ENCODE measurements around the gene HMX3.

HMX3 gene

DNA sequence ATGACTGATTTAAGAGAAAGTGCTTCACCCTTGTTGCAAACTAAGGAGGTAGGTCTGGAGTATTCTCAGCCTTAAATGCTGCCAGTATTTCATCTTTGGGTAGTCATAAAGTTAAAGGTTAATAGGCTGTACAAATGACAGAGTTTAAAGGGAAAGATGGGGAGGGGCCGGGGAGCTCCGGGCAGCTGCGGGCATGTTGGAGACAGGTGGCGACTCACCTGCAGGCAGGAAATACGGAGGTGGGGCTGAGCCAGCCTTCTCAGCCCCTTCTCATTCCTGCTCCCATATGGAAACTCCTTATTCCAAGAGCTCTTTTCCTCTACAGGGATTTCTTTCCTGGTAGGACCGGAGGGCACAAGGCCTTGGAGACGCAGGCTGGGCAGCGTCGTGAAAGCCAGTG is 31.8 kb upstream of the HMX3 start:
- H3K36me3 ChIP-seq (ENCODE audit: control insufficient read depth, insufficient read depth, low read length, severe bottlenecking) = no peaks in the 10 kb centered on the region

DNA sequence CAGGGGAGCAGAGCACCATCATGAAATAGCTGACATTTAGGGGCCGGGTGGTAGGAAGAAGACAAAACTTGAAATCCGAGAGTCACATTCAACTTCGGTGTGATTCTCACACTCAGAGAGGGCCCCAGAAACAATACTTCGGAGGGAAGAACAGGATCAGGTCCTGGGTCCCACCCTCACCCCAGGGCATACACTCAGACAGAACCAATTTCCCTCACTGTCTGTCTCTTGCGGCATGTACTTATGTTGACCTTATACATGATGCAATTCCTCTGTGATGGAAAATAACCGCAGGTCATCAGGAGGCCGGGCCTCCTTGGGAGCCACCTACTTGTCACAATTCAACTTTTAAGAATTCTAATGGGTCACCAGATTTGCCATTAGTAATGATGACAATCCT is 26.3 kb upstream of the HMX3 start:
- H3K36me3 ChIP-seq (ENCODE audit: control insufficient read depth, insufficient read depth, low read length, severe bottlenecking) = no peaks in the 10 kb centered on the region
- no peaks in the 10 kb centered on the region for H3K9me3 ChIP-seq (ENCODE audit: control insufficient read depth, low read length)
- H3K27me3 ChIP-seq (replicated peaks; ENCODE audit: control insufficient read depth, insufficient read depth, low read length) = peaks cover 12% of the 10 kb centered on the region
- H3K4me1 ChIP-seq (ENCODE audit: control insufficient read depth, insufficient read depth, low read length) = no peaks in the 10 kb centered on the region
- DNase-seq (ENCODE audit: low read depth) = no peak
- no peak overlapping the region for H3K9ac ChIP-seq (ENCODE audit: low read length)
- H3K4me3 ChIP-seq (ENCODE audit: low read length) = no peak overlapping the region

More for the DNA sequence above, 31.8 kb upstream of the HMX3 start:
- no peak overlapping the region for H3K4me3 ChIP-seq (ENCODE audit: low read length)
- no peak for DNase-seq (ENCODE audit: low read depth)
- no peaks in the 10 kb centered on the region for H3K9me3 ChIP-seq (ENCODE audit: control insufficient read depth, low read length)
- H3K27me3 ChIP-seq (replicated peaks; ENCODE audit: control insufficient read depth, insufficient read depth, low read length) = peaks cover 16% of the 10 kb centered on the region
- no peaks in the 10 kb centered on the region for H3K4me1 ChIP-seq (ENCODE audit: control insufficient read depth, insufficient read depth, low read length)
- H3K9ac ChIP-seq (ENCODE audit: low read length) = no peak overlapping the region

DNA sequence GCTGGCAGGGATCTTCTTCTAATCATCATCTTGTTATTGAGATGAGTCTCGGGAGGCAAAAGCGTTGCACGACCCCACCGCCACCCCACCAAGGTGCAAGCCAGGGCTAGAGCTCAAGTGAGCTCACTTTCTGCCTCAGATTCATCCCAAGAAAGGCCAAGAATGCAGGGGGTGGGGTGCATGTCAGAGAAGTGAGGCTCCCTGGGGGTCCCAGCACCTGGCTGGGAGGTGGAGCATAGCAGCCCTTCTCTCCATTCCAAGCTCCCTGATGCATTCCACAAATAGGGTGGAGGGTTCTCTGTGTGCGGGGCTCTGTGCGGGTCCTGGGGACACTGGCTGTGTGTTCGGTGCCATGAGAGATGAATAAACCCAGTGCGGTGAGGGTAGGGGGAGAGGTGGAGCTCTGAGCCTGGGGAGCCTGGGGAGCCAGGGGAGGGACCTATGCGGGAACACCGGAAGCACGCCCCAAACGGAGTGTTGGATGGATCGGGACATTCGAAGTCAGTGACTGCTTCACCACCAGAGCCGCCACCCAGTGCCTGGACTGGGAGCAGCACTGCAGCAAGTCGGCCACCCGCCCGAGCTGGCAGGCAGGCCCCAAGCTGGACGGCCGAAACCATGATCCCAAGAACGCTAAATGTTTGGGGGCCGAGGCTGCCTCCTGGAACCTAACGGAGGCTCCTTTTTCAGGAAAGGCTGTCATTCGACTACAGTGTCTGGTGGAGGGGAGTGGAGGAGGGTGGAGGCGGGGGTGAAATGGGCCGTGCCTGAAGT is 17.9 kb upstream of the HMX3 start:
- no peak for DNase-seq (ENCODE audit: low read depth)
- peaks cover 2% of the 10 kb centered on the region for H3K9me3 ChIP-seq (ENCODE audit: control insufficient read depth, low read length)
- no peak overlapping the region for H3K4me3 ChIP-seq (ENCODE audit: low read length)
- H3K27me3 ChIP-seq (replicated peaks; ENCODE audit: control insufficient read depth, insufficient read depth, low read length) = peaks cover 48% of the 10 kb centered on the region
- no peak overlapping the region for H3K9ac ChIP-seq (ENCODE audit: low read length)
- H3K36me3 ChIP-seq (ENCODE audit: control insufficient read depth, insufficient read depth, low read length, severe bottlenecking) = no peaks in the 10 kb centered on the region
- no peaks in the 10 kb centered on the region for H3K4me1 ChIP-seq (ENCODE audit: control insufficient read depth, insufficient read depth, low read length)

DNA sequence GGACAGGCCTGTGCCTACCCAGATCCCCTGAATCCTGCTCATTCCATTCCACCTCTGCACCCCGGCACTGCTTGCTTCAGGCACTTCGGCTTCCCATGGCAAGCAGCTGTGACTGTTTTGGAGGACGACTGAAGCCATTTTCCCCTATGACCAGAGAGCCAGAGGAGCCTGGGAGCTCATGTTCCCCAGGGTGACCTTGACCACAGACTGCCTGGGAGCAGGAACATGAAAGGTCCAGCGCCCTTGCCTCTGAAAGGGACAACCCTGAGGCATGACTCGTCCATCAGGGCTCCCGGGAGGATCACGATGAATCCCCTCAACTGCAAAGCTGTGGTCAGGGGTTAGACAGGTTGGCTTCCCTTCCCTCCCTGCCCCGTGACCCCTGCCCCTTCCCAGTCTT is 16.7 kb upstream of the HMX3 start:
- no peaks in the 10 kb centered on the region for H3K4me1 ChIP-seq (ENCODE audit: control insufficient read depth, insufficient read depth, low read length)
- H3K36me3 ChIP-seq (ENCODE audit: control insufficient read depth, insufficient read depth, low read length, severe bottlenecking) = no peaks in the 10 kb centered on the region
- H3K27me3 ChIP-seq (replicated peaks; ENCODE audit: control insufficient read depth, insufficient read depth, low read length) = peaks cover 51% of the 10 kb centered on the region
- no peak overlapping the region for H3K9ac ChIP-seq (ENCODE audit: low read length)
- no peak overlapping the region for H3K4me3 ChIP-seq (ENCODE audit: low read length)
- peaks cover 3% of the 10 kb centered on the region for H3K9me3 ChIP-seq (ENCODE audit: control insufficient read depth, low read length)
- no peak for DNase-seq (ENCODE audit: low read depth)

DNA sequence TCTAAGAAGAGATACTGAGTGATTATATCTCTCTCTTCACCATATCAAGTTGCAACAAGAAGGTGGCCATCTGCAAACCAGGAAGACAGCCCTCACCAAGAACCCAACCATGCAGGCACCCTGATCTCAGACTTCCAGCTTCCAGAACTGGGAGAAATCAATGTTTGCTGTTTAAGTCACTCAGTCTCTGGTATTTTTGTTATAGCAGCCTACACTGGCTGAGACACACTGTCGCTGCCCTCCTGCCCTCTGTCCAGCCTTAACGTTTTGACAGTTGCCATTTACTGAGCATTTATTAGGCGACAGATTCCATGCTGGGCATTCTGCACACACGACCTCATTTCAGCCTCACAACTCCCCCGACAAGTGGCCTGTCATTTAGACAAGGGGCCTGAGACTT is 9.5 kb upstream of the HMX3 start:
- no peak for DNase-seq (ENCODE audit: low read depth)
- Histone ChIP-seq H3K9ac (ENCODE audit: low read length) (no peak overlapping the region), H3K27me3 (replicated peaks; ENCODE audit: control insufficient read depth, insufficient read depth, low read length) (peaks cover 43% of the 10 kb centered on the region), H3K9me3 (ENCODE audit: control insufficient read depth, low read length) (peaks cover 11% of the 10 kb centered on the region), H3K4me1 (ENCODE audit: control insufficient read depth, insufficient read depth, low read length) (peaks cover 6% of the 10 kb centered on the region), H3K36me3 (ENCODE audit: control insufficient read depth, insufficient read depth, low read length, severe bottlenecking) (no peaks in the 10 kb centered on the region), H3K4me3 (ENCODE audit: low read length) (no peak overlapping the region)

DNA sequence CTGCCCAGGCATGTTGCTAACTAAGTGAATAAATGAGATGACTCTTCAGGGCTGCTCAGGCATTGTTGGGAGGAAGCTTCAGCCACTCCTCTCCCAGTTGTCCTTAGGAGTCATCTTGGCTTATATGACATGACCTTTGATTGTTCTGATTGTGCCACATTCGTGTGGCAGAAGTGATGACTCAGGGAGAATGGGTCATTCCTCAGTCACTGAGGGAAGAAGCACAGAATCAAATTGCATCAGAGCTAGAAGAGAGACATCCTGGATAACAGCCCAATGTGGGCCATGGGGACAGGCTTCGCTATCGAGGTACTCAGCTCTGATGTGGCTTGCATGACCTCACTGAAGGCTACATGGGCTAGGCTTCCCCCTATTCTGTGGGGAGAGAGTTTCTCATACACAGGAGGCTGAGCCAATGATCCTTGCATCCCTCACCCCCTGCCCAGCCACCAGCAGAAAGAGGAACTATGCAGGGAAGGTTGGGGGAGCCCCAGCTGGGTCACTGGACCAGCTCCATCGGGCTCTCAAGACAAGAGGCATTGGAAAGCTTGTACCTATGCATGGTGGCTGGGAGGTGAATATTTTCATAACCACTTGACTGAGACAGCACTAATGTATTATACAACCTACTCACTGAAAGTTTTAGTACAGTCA is 6.0 kb upstream of the HMX3 start:
- DNase-seq (ENCODE audit: low read depth) = no peak
- H3K4me1 ChIP-seq (ENCODE audit: control insufficient read depth, insufficient read depth, low read length) = peaks cover 13% of the 10 kb centered on the region
- no peak overlapping the region for H3K9ac ChIP-seq (ENCODE audit: low read length)
- H3K36me3 ChIP-seq (ENCODE audit: control insufficient read depth, insufficient read depth, low read length, severe bottlenecking) = no peaks in the 10 kb centered on the region
- H3K9me3 ChIP-seq (ENCODE audit: control insufficient read depth, low read length) = peaks cover 9% of the 10 kb centered on the region
- peaks cover 59% of the 10 kb centered on the region for H3K27me3 ChIP-seq (replicated peaks; ENCODE audit: control insufficient read depth, insufficient read depth, low read length)
- no peak overlapping the region for H3K4me3 ChIP-seq (ENCODE audit: low read length)

DNA sequence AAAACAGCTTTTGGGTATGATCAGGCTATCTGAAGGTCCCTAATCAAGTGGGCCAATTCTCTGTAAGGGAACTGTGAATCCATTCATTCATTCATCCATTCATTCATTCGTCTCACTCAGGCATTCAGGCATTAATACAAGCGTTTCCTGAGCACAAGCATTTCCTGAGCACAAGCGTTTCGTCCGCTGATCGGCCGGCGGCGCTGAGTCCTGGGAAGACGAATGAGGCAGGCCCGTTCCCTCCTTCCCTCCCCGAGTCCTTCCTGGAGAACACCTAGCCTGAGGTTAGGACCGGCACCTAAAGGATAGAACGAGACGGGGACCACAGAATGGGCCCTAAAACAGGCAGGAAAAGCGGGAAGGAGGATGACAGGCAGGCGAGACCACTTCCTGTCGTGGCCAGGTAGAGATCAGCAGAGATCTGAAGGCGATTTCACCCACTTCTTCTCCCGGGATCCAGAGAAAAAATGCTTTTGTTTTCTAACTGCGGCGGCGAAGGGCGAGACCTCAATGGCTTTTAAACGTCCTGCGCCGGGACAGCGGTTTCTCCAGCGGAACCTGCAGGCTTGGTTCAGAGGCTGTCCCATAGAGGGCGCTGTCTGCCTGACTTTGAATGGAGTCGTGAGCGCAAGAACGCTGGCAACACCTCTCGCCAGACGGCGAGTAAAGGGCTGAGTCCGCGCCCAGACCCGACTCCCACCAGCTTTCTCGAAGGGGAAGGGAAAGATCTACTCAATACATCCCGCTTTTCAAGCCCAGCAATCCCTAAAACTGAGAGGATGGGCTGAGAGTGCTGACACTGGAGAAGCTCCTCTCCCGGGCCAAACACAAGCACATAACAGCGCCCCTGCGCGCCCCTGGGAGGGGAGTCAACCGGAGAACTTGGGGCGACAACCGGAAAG is 2.9 kb upstream of the HMX3 start:
- H3K9ac ChIP-seq (ENCODE audit: low read length) = peak overlapping the region; percentile 25
- H3K27me3 ChIP-seq (replicated peaks; ENCODE audit: control insufficient read depth, insufficient read depth, low read length) = peaks cover 57% of the 10 kb centered on the region
- peak; percentile 91 for DNase-seq (ENCODE audit: low read depth)
- H3K9me3 ChIP-seq (ENCODE audit: control insufficient read depth, low read length) = peaks cover 9% of the 10 kb centered on the region
- peaks cover 16% of the 10 kb centered on the region for H3K4me1 ChIP-seq (ENCODE audit: control insufficient read depth, insufficient read depth, low read length)
- peak overlapping the region; percentile 67 for H3K4me3 ChIP-seq (ENCODE audit: low read length)
- H3K36me3 ChIP-seq (ENCODE audit: control insufficient read depth, insufficient read depth, low read length, severe bottlenecking) = no peaks in the 10 kb centered on the region

DNA sequence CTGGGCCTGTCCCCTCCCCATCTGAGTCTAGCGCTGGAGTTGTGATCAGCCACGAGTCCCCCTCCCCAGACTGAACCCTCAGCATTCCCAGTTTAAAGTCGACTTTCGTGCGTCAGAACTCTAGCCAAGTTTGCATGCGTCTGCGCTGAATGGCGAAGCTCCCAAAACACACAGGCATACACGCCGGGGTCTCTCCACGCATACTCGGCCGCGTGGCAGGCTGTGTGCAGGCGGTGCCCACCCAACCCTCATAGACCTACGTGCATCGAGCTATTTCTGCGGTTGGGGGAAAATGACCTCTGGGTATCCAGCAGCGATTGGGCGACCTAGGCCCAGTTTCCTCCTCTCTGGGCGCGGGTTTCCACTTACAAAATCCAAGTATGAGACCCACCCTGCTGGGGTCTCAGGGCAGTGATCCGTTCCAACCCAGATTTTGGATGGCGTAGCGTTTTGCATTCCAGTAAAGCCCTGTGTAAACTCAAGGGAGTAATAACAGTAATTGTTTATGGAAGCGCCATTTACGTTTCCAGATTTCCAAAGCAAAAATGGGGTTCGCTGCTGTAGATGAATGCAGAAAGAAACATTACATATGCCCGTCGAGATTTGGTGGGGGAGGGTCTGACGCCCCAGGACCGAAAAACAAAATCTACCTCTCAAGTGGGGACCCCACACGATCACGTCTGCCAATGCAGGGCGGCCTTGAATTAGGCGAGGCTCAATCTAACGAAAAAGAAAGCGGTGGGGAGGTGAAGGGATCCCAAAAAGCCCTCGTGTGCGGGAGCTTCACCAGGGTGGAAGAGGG is 2.0 kb upstream of the HMX3 start:
- peaks cover 16% of the 10 kb centered on the region for H3K4me1 ChIP-seq (ENCODE audit: control insufficient read depth, insufficient read depth, low read length)
- peaks cover under 1% of the 10 kb centered on the region for H3K9me3 ChIP-seq (ENCODE audit: control insufficient read depth, low read length)
- no peak for DNase-seq (ENCODE audit: low read depth)
- no peak overlapping the region for H3K4me3 ChIP-seq (ENCODE audit: low read length)
- no peaks in the 10 kb centered on the region for H3K36me3 ChIP-seq (ENCODE audit: control insufficient read depth, insufficient read depth, low read length, severe bottlenecking)
- no peak overlapping the region for H3K9ac ChIP-seq (ENCODE audit: low read length)
- H3K27me3 ChIP-seq (replicated peaks; ENCODE audit: control insufficient read depth, insufficient read depth, low read length) = peaks cover 57% of the 10 kb centered on the region

DNA sequence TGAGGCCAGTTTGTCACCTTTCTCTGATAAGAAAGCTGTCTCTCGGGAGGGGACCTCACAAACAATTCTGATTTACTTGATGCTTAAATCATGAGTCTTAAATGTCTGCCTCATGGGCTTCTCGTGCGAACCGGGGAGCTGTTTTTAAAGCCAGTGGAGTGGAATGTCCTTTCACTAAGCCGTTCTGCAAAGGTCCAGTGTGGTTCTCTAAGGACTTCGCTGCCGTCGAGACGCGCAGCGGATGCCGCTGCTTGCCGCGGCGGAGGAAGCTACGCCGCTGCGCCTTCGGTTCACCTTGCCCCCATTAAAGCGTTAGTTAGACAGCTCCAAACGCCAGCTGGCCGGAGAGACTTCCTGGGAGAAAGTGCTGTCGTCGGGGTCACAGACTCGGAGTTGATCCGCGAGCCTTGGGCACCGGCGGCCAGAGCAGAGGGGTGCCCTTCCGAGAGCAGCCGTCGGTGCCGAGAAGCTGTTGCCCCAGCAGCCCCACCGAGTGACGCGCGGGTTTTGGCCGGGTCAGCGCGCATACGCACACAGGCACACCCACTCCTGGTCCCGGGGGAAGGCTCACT is 1.3 kb upstream of the HMX3 start:
- no peak for DNase-seq (ENCODE audit: low read depth)
- H3K4me3 ChIP-seq (ENCODE audit: low read length) = no peak overlapping the region
- H3K27me3 ChIP-seq (replicated peaks; ENCODE audit: control insufficient read depth, insufficient read depth, low read length) = peaks cover 64% of the 10 kb centered on the region
- peaks cover 13% of the 10 kb centered on the region for H3K4me1 ChIP-seq (ENCODE audit: control insufficient read depth, insufficient read depth, low read length)
- no peaks in the 10 kb centered on the region for H3K36me3 ChIP-seq (ENCODE audit: control insufficient read depth, insufficient read depth, low read length, severe bottlenecking)
- no peak overlapping the region for H3K9ac ChIP-seq (ENCODE audit: low read length)
- no peaks in the 10 kb centered on the region for H3K9me3 ChIP-seq (ENCODE audit: control insufficient read depth, low read length)

DNA sequence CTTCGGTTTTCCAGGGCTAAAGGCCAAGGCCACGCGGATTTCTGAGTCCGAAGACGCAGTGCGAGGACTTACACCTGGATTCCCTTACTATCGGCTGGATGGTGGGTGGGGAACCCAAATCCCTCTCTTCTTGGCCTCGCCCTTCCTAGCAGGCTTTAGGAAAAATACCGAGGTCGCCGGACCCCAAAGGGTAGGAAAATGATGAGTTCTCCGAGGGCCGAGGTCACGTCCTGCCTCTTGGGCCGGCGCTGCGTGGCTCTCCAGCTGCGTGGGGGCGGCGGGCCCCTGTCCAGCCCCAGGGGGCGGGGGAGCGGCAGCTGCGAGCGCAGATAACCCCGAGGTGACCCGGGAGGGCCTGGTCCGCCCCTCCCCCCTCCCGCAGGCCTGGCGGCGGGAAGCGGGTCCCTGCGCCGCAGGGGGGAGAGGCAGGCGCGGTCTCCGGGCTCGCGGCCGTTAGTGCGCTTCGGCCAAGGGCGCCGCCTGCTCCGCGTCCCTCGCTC is 805 bp upstream of the HMX3 start:
- Histone ChIP-seq H3K4me3 (ENCODE audit: low read length) (peak overlapping the region; percentile 69), H3K36me3 (ENCODE audit: control insufficient read depth, insufficient read depth, low read length, severe bottlenecking) (no peaks in the 10 kb centered on the region), H3K9ac (ENCODE audit: low read length) (no peak overlapping the region), H3K4me1 (ENCODE audit: control insufficient read depth, insufficient read depth, low read length) (peaks cover 10% of the 10 kb centered on the region), H3K27me3 (replicated peaks; ENCODE audit: control insufficient read depth, insufficient read depth, low read length) (peaks cover 67% of the 10 kb centered on the region), H3K9me3 (ENCODE audit: control insufficient read depth, low read length) (no peaks in the 10 kb centered on the region)
- DNase-seq (ENCODE audit: low read depth) = no peak

Measured in adipocyte (in vitro differentiated cells).